NT2/D1 (cell line): ENCODE data around the gene MAPK7.

Experiments used
- DNase-seq: peaks from one replicate; pipeline ENCODE4 v3.0.0-alpha.2; 2011; ENCODE audit warnings: low read depth, low spot score
- H3K27me3 ChIP-seq: 2 replicates; pipeline ENCODE4 v1.6.0; 2011; ENCODE audit warnings: mild to moderate bottlenecking; ENCODE audit not compliant: insufficient read length, insufficient read depth
- H3K36me3 ChIP-seq: 2 replicates; pipeline ENCODE4 v1.6.1; 2011; ENCODE audit warnings: mild to moderate bottlenecking, low read length, mixed read lengths; ENCODE audit not compliant: insufficient read depth, insufficient read length
- H3K4me1 ChIP-seq: 2 replicates; pipeline ENCODE4 v1.5.1; 2011; ENCODE audit not compliant: insufficient read depth, insufficient read length
- H3K4me3 ChIP-seq: 2 replicates; pipeline ENCODE4 v1.5.1; 2011; ENCODE audit warnings: low read depth; ENCODE audit not compliant: insufficient read length
- H3K9ac ChIP-seq: 2 replicates; pipeline ENCODE4 v1.6.0; 2011; ENCODE audit warnings: low read depth; ENCODE audit not compliant: insufficient read length
- H3K9me3 ChIP-seq: 2 replicates; pipeline ENCODE4 v1.5.1; 2011; ENCODE audit warnings: mild to moderate bottlenecking, low read length; ENCODE audit not compliant: insufficient read depth
- SUZ12 ChIP-seq: IDR thresholded peaks from 2 replicates; pipeline ENCODE4 v1.6.1; 2011; ENCODE audit not compliant: insufficient read length, insufficient read depth; ENCODE audit errors: extremely low read depth
- YY1 ChIP-seq: IDR thresholded peaks from 2 replicates; pipeline ENCODE4 v1.6.1; 2011; ENCODE audit not compliant: insufficient read length, insufficient read depth
- ZNF274 ChIP-seq: IDR thresholded peaks from 2 replicates; pipeline ENCODE4 v1.6.1; 2011; ENCODE audit warnings: mild to moderate bottlenecking, low read depth, low read length

Gene MAPK7

DNA sequence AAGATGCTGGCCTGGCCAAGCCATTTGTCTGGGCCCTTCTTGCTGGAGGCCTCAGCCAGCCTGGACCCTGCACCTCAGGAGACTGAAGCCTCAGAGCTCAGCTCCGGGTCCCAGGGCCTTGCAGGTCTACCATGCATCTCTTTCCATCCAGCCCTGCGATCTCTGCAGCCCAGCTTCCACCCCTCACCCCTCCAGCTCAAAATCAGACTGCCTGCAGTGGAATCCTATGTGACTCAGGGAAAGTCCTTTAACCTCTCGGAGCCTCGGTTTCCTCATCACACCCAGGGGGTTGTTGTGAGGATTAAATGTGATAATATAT is 12.8 kb upstream of the MAPK7 start:
- Histone ChIP-seq H3K27me3 (no peaks in the 10 kb centered on the region), H3K36me3 (no peaks in the 10 kb centered on the region), H3K9me3 (no peaks in the 10 kb centered on the region), H3K4me1 (peaks cover 8% of the 10 kb centered on the region), H3K4me3 (no peak overlapping the region), H3K9ac (no peak overlapping the region)
- TF ChIP-seq ZNF274 (no peak), YY1 (no peak), SUZ12 (no peak)
- DNase-seq = no peak

DNA sequence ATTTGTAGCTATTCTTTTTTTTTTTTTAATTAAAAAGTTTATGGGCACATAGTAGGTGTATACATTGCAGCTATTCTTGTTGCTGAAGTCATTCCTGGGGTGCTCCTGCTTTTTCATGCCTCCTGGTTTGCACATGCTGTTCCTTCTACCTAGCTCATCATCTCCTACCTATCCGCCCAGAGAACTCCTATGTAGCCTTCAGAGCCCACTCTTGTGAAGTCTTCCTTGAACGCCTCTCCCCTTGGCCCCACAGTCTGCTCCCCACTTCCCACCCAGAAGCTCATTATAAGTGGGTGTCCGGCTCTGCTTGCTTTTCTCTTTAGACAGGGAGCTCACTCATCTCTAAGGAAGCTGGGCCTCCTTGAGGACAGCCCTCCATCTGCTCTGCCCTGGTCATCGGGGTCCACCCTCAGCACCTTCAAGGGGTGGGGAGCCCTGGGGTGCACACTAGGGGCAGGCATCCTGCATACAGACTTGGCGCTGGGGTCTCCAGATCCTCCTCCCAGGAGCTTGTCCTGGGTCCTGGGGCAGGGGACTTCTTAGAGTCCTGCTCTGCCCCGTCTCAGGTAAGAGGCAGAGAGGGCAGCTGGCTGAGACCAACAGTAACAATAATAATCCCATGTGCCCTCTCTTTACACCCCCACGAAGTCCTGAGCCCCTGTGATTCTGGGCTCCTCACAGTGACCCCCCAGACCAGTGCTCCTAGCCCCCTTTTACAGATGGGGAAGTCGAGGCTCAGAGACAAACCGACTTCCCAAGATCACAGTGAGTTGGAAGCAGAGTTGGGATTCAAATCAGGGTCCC is 12.3 kb upstream of the MAPK7 start:
- H3K36me3 ChIP-seq = no peaks in the 10 kb centered on the region
- no peak for TF ChIP-seq SUZ12
- TF ChIP-seq ZNF274 = no peak
- no peak for TF ChIP-seq YY1
- no peaks in the 10 kb centered on the region for H3K27me3 ChIP-seq
- no peaks in the 10 kb centered on the region for H3K9me3 ChIP-seq
- no peak for DNase-seq
- no peak overlapping the region for H3K4me3 ChIP-seq
- no peak overlapping the region for H3K9ac ChIP-seq
- H3K4me1 ChIP-seq = peaks cover 11% of the 10 kb centered on the region

DNA sequence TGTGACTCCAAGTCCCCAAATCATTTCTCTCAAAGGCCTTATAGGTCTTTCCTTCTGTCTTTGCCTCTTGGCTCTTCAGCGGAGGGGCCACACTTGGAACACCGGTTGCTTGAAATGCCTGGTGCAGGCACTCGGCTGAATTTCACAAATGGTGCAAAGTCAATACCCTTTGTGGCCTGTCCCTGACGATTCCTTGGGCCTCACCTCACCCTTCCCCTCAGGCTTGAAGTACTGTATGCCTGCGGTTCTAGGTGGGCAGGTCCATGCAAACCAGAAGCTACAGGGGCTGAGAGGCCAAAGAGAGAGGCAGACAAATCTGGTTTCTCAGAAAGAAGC is 11.7 kb upstream of the MAPK7 start:
- Histone ChIP-seq H3K4me3 (no peak overlapping the region), H3K36me3 (no peaks in the 10 kb centered on the region), H3K27me3 (no peaks in the 10 kb centered on the region), H3K9ac (no peak overlapping the region), H3K4me1 (peaks cover 9% of the 10 kb centered on the region), H3K9me3 (no peaks in the 10 kb centered on the region)
- TF ChIP-seq YY1 = no peak
- no peak for TF ChIP-seq ZNF274
- TF ChIP-seq SUZ12 = no peak
- no peak for DNase-seq

DNA sequence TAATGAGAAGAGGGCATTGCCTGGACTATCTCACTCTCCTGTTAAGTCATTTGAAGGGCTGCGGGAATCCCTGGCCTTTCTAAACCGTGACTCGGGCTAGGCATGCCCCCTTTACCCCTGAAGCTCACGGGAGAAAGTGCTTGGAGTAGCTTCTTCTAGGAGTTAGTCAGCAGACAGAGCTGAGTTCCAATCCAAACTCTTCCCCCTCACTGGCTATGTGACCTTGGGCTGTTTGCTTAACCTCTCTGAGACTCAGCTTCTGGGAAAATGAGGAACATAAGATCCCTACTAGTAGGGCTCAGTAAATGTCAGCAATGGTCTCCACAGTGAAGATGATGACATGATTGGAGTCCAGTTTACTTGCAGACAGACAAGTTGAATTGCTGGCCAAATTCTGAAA is 10.1 kb upstream of the MAPK7 start:
- no peaks in the 10 kb centered on the region for H3K27me3 ChIP-seq
- no peak for DNase-seq
- H3K4me3 ChIP-seq = no peak overlapping the region
- peaks cover 13% of the 10 kb centered on the region for H3K4me1 ChIP-seq
- H3K9ac ChIP-seq = no peak overlapping the region
- H3K36me3 ChIP-seq = no peaks in the 10 kb centered on the region
- H3K9me3 ChIP-seq = no peaks in the 10 kb centered on the region
- TF ChIP-seq YY1 (no peak), ZNF274 (no peak), SUZ12 (no peak)

DNA sequence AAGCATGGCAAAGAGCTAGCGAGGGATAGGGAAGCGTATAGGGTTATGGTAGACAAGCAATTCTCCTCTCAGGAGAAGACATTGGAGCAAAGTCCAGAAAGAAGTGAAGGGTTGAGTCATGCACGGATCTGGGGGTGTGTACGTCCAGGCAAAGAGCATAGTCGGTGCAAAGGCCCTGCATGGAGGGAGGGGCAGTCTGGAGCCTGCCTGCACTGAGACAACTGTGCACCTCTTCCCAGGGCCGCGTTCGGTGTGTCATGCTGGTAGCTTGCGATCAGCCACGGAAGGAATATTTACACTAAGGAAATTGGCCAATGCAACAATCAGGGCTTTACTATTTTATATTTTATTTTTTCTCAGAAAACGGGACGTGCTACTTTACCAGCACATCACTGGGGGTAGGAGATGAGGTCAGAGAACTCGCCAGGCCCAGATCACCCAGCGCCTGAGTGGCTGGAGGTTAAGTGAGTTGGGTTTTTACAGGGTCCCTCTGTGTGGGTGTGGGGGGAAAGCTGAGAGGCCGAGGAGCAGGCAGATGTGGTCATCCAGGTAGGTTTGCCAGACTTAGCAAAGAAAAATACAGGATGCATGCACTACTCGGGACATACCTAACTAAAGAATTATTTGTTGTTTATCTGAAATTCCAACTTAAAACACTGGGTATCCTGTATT is 9.1 kb upstream of the MAPK7 start:
- Histone ChIP-seq H3K27me3 (no peaks in the 10 kb centered on the region), H3K4me3 (no peak overlapping the region), H3K36me3 (no peaks in the 10 kb centered on the region), H3K4me1 (peaks cover 13% of the 10 kb centered on the region), H3K9ac (no peak overlapping the region), H3K9me3 (no peaks in the 10 kb centered on the region)
- TF ChIP-seq ZNF274 = no peak
- DNase-seq = no peak

DNA sequence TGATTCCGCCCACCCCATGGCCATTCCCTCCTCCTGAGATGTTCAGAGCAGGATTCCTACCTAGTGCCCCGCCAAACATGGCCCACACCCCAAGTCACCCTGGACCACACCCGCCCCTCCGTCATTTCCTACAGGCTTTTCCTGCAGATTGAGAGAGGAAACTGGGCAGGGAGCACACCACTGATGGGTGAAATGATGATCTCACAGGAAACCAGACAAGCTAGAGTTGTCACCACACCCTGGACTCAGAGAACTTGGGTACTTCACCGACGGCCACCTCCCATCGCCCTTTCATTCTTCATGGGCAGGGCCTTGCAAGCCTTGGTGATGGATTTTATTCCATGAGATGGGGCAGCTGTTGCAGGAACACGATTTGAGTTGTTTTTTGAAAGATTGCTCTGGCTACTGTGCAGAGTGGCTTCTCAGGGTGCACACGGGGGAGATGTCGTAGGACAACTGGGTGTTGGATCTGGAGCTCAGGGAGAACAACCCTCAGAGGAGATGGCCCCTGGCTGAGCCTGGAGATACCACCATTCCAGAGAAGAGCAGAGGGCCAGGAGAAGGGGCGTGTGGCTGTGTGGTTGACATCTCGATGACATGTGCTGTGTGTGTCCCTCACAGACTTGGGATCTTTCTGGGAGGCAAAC is 8.3 kb upstream of the MAPK7 start:
- Histone ChIP-seq H3K4me3 (no peak overlapping the region), H3K9me3 (no peaks in the 10 kb centered on the region), H3K36me3 (no peaks in the 10 kb centered on the region), H3K4me1 (peaks cover 12% of the 10 kb centered on the region), H3K27me3 (no peaks in the 10 kb centered on the region), H3K9ac (no peak overlapping the region)
- DNase-seq = no peak
- no peak for TF ChIP-seq SUZ12
- no peak for TF ChIP-seq ZNF274
- no peak for TF ChIP-seq YY1

DNA sequence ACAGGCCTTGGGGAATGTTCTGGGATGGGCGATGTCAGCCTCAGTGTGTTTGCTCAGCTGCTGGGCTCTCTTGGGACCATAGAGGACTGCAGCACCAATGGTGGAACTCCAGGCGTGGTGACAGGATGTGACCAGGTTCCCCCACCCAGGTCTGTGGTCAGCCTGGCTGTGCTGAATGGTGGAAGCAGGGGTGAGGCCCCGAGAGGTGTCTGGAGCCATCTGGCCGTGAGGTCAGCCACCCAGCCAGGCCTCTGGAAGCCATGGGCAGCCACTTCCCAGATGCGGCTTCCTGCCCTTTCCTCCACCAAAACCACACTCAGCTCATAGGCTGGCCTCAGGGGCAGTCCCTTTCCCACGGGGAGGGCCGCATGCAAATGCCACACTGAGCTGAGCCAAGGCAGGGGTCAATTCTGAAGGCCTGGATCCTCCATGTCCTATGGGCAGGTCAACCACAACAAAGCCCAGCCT is 7.8 kb upstream of the MAPK7 start:
- peak overlapping the region; percentile 9 for H3K9ac ChIP-seq
- H3K9me3 ChIP-seq = no peaks in the 10 kb centered on the region
- TF ChIP-seq SUZ12 = no peak
- no peak for TF ChIP-seq YY1
- no peak for TF ChIP-seq ZNF274
- H3K4me3 ChIP-seq = no peak overlapping the region
- H3K27me3 ChIP-seq = no peaks in the 10 kb centered on the region
- H3K36me3 ChIP-seq = no peaks in the 10 kb centered on the region
- H3K4me1 ChIP-seq = peaks cover 7% of the 10 kb centered on the region
- DNase-seq = no peak
